Body of pancreas (tissue), 4 donors: ENCODE data around the gene CREBL2.

Experiments used
- POLR2A ChIP-seq, 3 donors: fragments of 450-650 bp; IDR thresholded peaks; one replicate each; pipeline ENCODE4 v1.6.1; 2016; ENCODE audit warnings: antibody characterized with exemption in 3 of 3, mild to moderate bottlenecking in 2 of 3
- TF ChIP-seq, protein P1 (sequence below), 7 experiments: fragments of 450-650 bp in 4 of 7; fragments of 200-600 bp in 3 of 7; sonication (generic) in 3 of 7; IDR thresholded peaks; one replicate each; pipeline ENCODE4 v1.5.1; 2016 to 2019; ENCODE audit warnings: antibody characterized with exemption in 7 of 7

DNA sequence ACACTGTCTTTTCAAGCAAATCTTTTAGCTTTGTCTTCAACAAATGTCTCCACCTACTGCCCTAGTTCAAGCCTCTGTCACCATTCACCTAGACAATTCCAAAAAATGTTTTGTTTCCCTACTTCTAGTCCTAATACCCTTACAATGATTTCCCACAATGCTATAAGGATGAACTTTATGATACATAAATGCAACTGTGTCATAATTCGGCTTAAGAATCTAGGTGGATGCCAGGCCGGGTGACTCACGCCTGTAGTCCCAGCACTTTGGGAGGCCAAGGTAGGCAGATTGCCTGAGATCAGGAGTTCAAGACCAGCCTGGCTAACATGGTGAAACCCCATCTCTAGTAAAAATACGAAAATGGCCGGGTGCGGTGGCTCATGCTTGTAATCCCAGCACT lies 20.7 kb upstream of the CREBL2 start:
- TF ChIP-seq, protein P1, sequence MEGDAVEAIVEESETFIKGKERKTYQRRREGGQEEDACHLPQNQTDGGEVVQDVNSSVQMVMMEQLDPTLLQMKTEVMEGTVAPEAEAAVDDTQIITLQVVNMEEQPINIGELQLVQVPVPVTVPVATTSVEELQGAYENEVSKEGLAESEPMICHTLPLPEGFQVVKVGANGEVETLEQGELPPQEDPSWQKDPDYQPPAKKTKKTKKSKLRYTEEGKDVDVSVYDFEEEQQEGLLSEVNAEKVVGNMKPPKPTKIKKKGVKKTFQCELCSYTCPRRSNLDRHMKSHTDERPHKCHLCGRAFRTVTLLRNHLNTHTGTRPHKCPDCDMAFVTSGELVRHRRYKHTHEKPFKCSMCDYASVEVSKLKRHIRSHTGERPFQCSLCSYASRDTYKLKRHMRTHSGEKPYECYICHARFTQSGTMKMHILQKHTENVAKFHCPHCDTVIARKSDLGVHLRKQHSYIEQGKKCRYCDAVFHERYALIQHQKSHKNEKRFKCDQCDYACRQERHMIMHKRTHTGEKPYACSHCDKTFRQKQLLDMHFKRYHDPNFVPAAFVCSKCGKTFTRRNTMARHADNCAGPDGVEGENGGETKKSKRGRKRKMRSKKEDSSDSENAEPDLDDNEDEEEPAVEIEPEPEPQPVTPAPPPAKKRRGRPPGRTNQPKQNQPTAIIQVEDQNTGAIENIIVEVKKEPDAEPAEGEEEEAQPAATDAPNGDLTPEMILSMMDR (IDR thresholded peaks at IDR 0.05), result no peak
- no peak for TF ChIP-seq POLR2A (IDR thresholded peaks at IDR 0.05)
